GM10266 (cell line): ENCODE data around the gene NEURL1.

Experiments
- DNase-seq: peaks from one replicate; pipeline ENCODE4 v3.0.0; 2012; ENCODE audit errors: extremely low spot score
- CTCF ChIP-seq: IDR thresholded peaks from 2 replicates; pipeline ENCODE4 v1.5.1; 2012; ENCODE audit warnings: mild to moderate bottlenecking, low read depth; ENCODE audit not compliant: control insufficient read depth, insufficient read depth; ENCODE audit errors: missing control alignments

The NEURL1 gene

GRCh38 chr10:103556383-103557007, 63.0 kb downstream of the NEURL1 start:
- no peak for TF ChIP-seq CTCF
- no peak for DNase-seq

DNA sequence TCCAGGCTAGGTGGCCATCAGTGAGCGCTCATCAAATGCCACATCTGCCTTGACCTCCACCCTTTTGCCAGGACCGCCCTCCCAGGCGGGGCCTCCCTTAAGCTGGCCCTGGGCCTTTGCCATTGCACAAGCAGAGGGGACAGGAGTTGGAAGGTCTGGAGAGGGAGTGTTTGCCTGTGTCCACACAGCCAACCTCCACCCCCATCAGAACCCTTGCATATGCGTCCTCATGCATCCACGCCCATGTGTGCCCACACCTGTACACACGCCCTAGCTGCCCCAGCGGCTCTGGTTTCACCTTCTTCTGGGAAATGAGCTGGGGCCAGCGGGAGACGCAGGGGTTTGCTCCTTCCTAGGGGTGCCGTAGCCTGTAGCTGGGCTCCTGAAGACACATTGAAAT, 64.0 kb downstream of the NEURL1 start:
- TF ChIP-seq CTCF, result no peak

GRCh38 chr10:103558911-103559310, 65.4 kb downstream of the NEURL1 start:
- no peak for DNase-seq
- no peak for TF ChIP-seq CTCF

More for the DNA sequence above, 64.0 kb downstream of the NEURL1 start:
- no peak for DNase-seq

DNA sequence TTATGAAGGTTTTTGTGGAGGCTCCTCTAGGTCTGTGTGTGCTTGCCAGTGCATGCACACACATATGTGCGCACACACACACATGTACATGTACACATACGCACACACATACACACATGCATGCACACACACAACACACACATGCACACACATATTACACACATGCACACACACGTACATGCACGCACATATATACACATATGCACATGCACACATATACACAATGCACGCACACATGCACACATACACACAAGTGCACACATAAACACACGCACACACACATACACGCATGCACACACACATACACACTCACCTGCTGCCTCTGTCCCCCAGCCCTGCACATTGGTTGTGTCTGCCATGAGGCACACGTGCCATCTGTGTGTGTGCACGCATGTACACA, 66.3 kb downstream of the NEURL1 start:
- no peak for TF ChIP-seq CTCF
- no peak for DNase-seq

DNA sequence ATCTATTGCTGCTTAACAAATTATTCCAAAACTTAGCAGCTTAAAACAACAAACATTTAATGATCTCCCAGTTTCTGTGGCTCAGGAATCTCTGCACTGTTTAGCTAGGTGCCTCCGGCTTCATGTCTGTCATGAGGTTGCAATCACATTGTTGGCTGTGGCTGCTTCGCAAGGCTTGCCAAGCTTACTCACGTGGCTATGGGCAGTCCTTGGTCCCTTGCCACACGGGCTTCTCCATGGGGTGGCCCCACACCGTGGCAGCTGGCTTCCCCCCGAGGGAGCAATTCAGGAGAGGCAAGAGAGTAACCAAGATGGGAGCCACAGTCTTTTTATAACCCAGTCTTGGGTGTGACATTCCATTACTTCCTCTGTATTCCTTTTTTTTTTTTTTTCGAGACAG, 67.4 kb downstream of the NEURL1 start:
- no peak for DNase-seq
- TF ChIP-seq CTCF, result no peak

- no peak for DNase-seq
- TF ChIP-seq CTCF, result no peak
These were observed 68.9 kb downstream of the NEURL1 start for GRCh38 chr10:103562383-103562782.

DNA sequence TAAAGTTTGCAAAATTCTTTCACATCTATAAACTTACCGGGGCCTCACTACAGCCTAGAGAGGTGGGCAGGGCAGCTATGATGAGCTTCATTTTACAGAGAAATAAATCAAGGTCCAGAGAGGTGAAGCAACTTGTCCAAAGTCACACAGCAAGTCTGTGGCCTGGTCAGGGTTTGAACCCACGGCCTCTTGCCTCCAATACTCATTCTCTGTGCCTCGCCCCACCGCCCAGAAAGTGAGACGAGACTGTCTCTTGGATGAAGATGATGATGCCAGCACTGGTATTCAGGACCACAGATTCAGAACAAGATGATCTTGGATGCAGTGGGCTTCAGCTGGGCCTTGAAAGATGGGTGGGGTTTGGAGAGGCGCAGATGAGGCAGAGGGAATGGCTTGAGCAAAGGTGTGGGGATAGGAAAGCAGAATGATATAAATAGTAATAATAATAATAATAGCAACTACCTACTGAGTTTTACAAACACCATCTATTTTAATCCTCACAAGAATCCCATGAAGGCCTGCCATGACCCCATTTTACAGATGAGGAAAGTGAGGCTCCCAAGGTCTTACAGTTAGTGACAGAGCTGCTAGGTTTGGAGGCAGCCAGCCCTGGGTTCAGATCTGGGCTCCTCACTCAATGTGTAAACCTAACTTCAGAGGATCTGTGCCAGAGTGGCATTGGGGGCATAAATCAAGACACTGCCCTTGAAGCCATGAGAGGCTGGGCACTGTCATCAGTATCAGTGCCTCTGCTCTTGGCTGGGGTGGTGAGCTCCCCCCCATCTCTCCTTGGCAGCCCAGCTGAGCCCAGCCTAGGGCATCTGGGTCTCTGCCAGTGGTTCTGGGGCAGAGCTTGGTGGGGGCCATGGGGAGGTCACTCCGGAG, 70.0 kb downstream of the NEURL1 start:
- TF ChIP-seq CTCF, result no peak
- DNase-seq, result no peak
